HFFc6 (cell line): ENCODE measurements around the gene CATSPERB. TPM values are rescaled to one million over a fixed set of nuclear protein-coding genes. Genes with fewer than 3 reads are reported as not detected.
"Not testable (repeated sequence)": the region's sequence is repeated elsewhere in the genome, so short reads cannot be mapped to it uniquely, and the experiment has no call there.

Experiments
- DNase-seq: peaks from one replicate; pipeline ENCODE4 v3.0.0-alpha.2; 2018
- H3K27ac Mint-ChIP-seq: 2 replicates; pipeline ENCODE4 v1.8.0; 2020; ENCODE audit warnings: mild to moderate bottlenecking, mixed read lengths
- H3K27me3 Mint-ChIP-seq: 2 replicates; pipeline ENCODE4 v1.8.0; 2021; ENCODE audit warnings: mild to moderate bottlenecking, moderate library complexity, mixed read lengths; ENCODE audit not compliant: insufficient read depth
- H3K36me3 Mint-ChIP-seq: 2 replicates; pipeline ENCODE4 v1.8.0; 2021; ENCODE audit warnings: low read depth, mixed read lengths
- H3K4me1 Mint-ChIP-seq: 2 replicates; pipeline ENCODE4 v1.8.0; 2020; ENCODE audit warnings: low read depth, mixed read lengths
- H3K4me3 Mint-ChIP-seq: 2 replicates; pipeline ENCODE4 v1.8.0; 2020; ENCODE audit warnings: mild to moderate bottlenecking, moderate library complexity, mixed read lengths
- H3K9me3 Mint-ChIP-seq: 2 replicates; pipeline ENCODE4 v1.8.0; 2020; ENCODE audit warnings: mild to moderate bottlenecking, mixed read lengths
- CTCF ChIP-seq: fragments of 200-600 bp; sonication (generic); IDR thresholded peaks from 2 replicates; pipeline ENCODE4 v1.5.0; 2021; ENCODE audit warnings: antibody characterized with exemption, mild to moderate bottlenecking
- total RNA-seq, 6 experiments: library from RNA; stranded (reverse); fragmentation: NEBNext Ultra II Directional; extraction: Animal tissue kit (Norgen Biotek cat#: 25700); gene quantifications; 2 replicates in 1 of 6; 3 replicates in 5 of 6; pipeline ENCODE4 v1.2.3, GENCODE V29; 2021

The CATSPERB gene
- total RNA-seq, 6 experiments from 2014 or later, result not detected

DNA sequence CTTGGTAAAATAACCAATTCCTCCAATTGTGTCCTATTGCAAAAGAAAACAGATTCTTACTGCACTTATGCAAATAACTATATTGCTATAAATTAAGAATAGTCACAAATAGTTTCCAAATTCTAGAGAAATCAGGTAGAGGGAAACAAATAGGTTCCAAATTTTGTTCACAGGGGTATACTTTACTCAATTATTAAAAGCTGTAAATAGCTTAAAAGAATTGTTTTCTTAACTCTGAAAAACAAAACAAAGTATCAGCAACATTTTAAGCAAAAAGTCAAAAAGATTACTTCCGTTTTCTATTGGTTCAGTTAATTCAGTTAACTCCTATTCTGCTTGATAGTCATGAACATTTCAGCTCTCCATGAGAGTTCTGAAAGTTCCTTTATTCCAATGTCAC lies 136.2 kb downstream of the CATSPERB start:
- TF ChIP-seq CTCF, result no peak
- no peaks in the 10 kb centered on the region for H3K27me3 Mint-ChIP-seq
- DNase-seq, result no peak

GRCh38 chr14:91593957-91594356 lies 137.9 kb downstream of the CATSPERB start:
- not testable (repeated sequence) for H3K4me3 Mint-ChIP-seq, H3K4me1 Mint-ChIP-seq, H3K36me3 Mint-ChIP-seq, DNase-seq, H3K27me3 Mint-ChIP-seq, H3K27ac Mint-ChIP-seq
- peaks cover 16% of the 10 kb centered on the region for H3K9me3 Mint-ChIP-seq

More for the DNA sequence above, 136.2 kb downstream of the CATSPERB start:
- H3K4me1 Mint-ChIP-seq, result no peaks in the 10 kb centered on the region
- H3K9me3 Mint-ChIP-seq, result peaks cover 16% of the 10 kb centered on the region
- H3K4me3 Mint-ChIP-seq, result no peak overlapping the region
- no peaks in the 10 kb centered on the region for H3K36me3 Mint-ChIP-seq
- no peak overlapping the region for H3K27ac Mint-ChIP-seq

DNA sequence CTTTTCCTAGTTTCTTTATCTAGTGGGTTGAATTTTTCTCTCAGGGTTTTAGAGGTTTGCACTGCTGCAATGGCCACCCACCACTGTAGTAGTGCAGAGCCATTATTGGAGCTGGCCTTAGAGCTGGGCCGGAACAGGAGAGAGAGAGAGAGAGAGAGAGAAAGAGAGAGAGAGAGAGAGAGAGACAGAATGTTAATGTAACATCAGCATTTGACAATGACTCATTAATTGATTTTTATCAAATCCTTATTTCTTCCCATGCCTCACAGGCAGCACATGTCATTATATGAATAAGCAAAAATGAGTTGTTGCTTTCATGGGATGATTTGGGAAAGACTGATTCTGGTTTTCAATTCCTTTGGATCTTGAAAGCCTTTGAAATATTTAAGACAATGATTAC lies 145.5 kb downstream of the CATSPERB start:
- Mint-ChIP-seq H3K9me3 (peaks cover 6% of the 10 kb centered on the region; the same call in 1 of the 2 replicates), H3K27ac (no peak overlapping the region), H3K4me1 (no peaks in the 10 kb centered on the region), H3K4me3 (no peak overlapping the region), H3K27me3 (peaks cover 5% of the 10 kb centered on the region), H3K36me3 (no peaks in the 10 kb centered on the region)
- DNase-seq, result no peak
- no peak for TF ChIP-seq CTCF

- Mint-ChIP-seq H3K27ac (no peak overlapping the region), H3K36me3 (no peaks in the 10 kb centered on the region), H3K27me3 (peaks cover 5% of the 10 kb centered on the region), H3K4me1 (no peaks in the 10 kb centered on the region), H3K4me3 (no peak overlapping the region), H3K9me3 (peaks cover 6% of the 10 kb centered on the region; the same call in 1 of the 2 replicates)
- no peak for DNase-seq
- TF ChIP-seq CTCF, result no peak
These were observed 146.0 kb downstream of the CATSPERB start for GRCh38 chr14:91585856-91586255.

- H3K4me3 Mint-ChIP-seq, result no peak overlapping the region
- TF ChIP-seq CTCF, result no peak
- no peak for DNase-seq
- no peak overlapping the region for H3K27ac Mint-ChIP-seq
- H3K9me3 Mint-ChIP-seq, result peaks cover 17% of the 10 kb centered on the region; the same call in 1 of the 2 replicates
- no peaks in the 10 kb centered on the region for H3K36me3 Mint-ChIP-seq
- H3K27me3 Mint-ChIP-seq, result peaks cover 7% of the 10 kb centered on the region
- H3K4me1 Mint-ChIP-seq, result no peaks in the 10 kb centered on the region
These were observed 149.1 kb downstream of the CATSPERB start for GRCh38 chr14:91582761-91583160.

- no peak for DNase-seq
- peaks cover 7% of the 10 kb centered on the region; the same call in 1 of the 2 replicates for H3K27me3 Mint-ChIP-seq
- peaks cover 4% of the 10 kb centered on the region; the same call in 1 of the 2 replicates for H3K36me3 Mint-ChIP-seq
- peaks cover 21% of the 10 kb centered on the region for H3K9me3 Mint-ChIP-seq
- H3K4me3 Mint-ChIP-seq, result no peak overlapping the region
- TF ChIP-seq CTCF, result no peak
- H3K4me1 Mint-ChIP-seq, result no peaks in the 10 kb centered on the region
- H3K27ac Mint-ChIP-seq, result no peak overlapping the region
These were observed 150.9 kb downstream of the CATSPERB start for GRCh38 chr14:91580876-91581577.
